ENCODE data around the gene FPGT.
"Not testable (repeated sequence)": the region's sequence is repeated elsewhere in the genome, so short reads cannot be mapped to it uniquely, and the experiment has no call there.

Gene FPGT

GRCh38 chr1:74197657-74198552 lies at the start of gene FPGT, which contains the start of gene LRRIQ3:
TSS of gene FPGT (plus strand) at chr1:74198242. CDS start at chr1:74198279, 37 bp downstream.
TSS of gene LRRIQ3 (minus strand) at chr1:74198176. CDS start at chr1:74183684, 14,492 bp downstream.
- peak; percentile 89 to 91 for DNase-seq (ENCODE audit: low read depth in 2 of 2)

- DNase-seq (ENCODE audit: low read depth in 2 of 2): no peak
Observed at GRCh38 chr1:74160046-74160445, 38.0 kb upstream of the FPGT start.

- no peak for DNase-seq (ENCODE audit: low read depth in 2 of 2)
Observed at GRCh38 chr1:74161497-74161896, 36.5 kb upstream of the FPGT start.

- DNase-seq (ENCODE audit: low read depth in 2 of 2): no peak
Observed at GRCh38 chr1:74162333-74162732, 35.7 kb upstream of the FPGT start.

GRCh38 chr1:74174423-74174822 lies 23.6 kb upstream of the FPGT start:
- not testable (repeated sequence) for DNase-seq (ENCODE audit: low read depth in 2 of 2)

- no peak for DNase-seq (ENCODE audit: low read depth in 2 of 2)
Observed at GRCh38 chr1:74180490-74180889, 17.6 kb upstream of the FPGT start.

- DNase-seq (ENCODE audit: low read depth in 2 of 2): no peak
Observed at GRCh38 chr1:74193908-74194307, 4.1 kb upstream of the FPGT start.

GRCh38 chr1:74195339-74195738 lies 2.7 kb upstream of the FPGT start:
- no peak for DNase-seq (ENCODE audit: low read depth in 2 of 2)

- no peak for DNase-seq (ENCODE audit: low read depth in 2 of 2)
Observed at GRCh38 chr1:74197255-74197654, 787 bp upstream of the FPGT start.

GRCh38 chr1:74199504-74199903 lies 1.5 kb downstream of the FPGT start:
- no peak for DNase-seq (ENCODE audit: low read depth in 2 of 2)

GRCh38 chr1:74205266-74205665 lies 7.2 kb downstream of the FPGT start:
- DNase-seq (ENCODE audit: low read depth in 2 of 2): no peak

GRCh38 chr1:74215229-74215628 lies 17.2 kb downstream of the FPGT start:
- no peak for DNase-seq (ENCODE audit: low read depth in 2 of 2)

GRCh38 chr1:74222701-74223100 lies 24.7 kb downstream of the FPGT start:
- DNase-seq (ENCODE audit: low read depth in 2 of 2): no peak

- no peak for DNase-seq (ENCODE audit: low read depth in 2 of 2)
Observed at GRCh38 chr1:74223453-74223852, 25.4 kb downstream of the FPGT start.

- DNase-seq (ENCODE audit: low read depth in 2 of 2): no peak
Observed at GRCh38 chr1:74235153-74235552, 37.1 kb downstream of the FPGT start, which contains the start of gene TNNI3K. TSS of gene TNNI3K (plus strand) at chr1:74235387. CDS start at chr1:74235452, 65 bp downstream.

- DNase-seq (ENCODE audit: low read depth in 2 of 2): no peak
Observed at GRCh38 chr1:74236440-74236839, 38.4 kb downstream of the FPGT start.

GRCh38 chr1:74237035-74237434 lies 39.0 kb downstream of the FPGT start:
- DNase-seq (ENCODE audit: low read depth in 2 of 2): no peak

- DNase-seq (ENCODE audit: low read depth in 2 of 2): no peak
Observed at GRCh38 chr1:74237787-74238186, 39.7 kb downstream of the FPGT start.

GRCh38 chr1:74245168-74245772 lies 47.2 kb downstream of the FPGT start:
- DNase-seq (ENCODE audit: low read depth in 2 of 2): no peak

- DNase-seq (ENCODE audit: low read depth in 2 of 2): no peak
Observed at GRCh38 chr1:74246315-74246714, 48.3 kb downstream of the FPGT start.

GRCh38 chr1:74247881-74248528 lies 50.0 kb downstream of the FPGT start:
- DNase-seq (ENCODE audit: low read depth in 2 of 2): no peak

GRCh38 chr1:74253243-74253824 lies 55.3 kb downstream of the FPGT start:
- not testable (repeated sequence) for DNase-seq (ENCODE audit: low read depth in 2 of 2)

Data from stimulated activated CD4-positive, alpha-beta T cell treated with anti-CD3 and anti-CD28 coated beads, Interleukin-15, amount 100 ng/mL, for 48 hours (primary cell).